RWPE2 (cell line): ENCODE measurements around the gene TIGAR.

Source experiments
- ATAC-seq: fragments of 200-7000 bp; cut with Tn5 transposase; 3 replicates; pipeline ENCODE4 v1.9.1; 2021; ENCODE audit warnings: low read depth
- DNase-seq: peaks from one replicate; pipeline ENCODE4 v3.0.0-alpha.2; 2020; ENCODE audit warnings: low spot score
- H3K27ac ChIP-seq: fragments of 450-650 bp; 2 replicates; pipeline ENCODE4 v1.5.1; 2017; ENCODE audit warnings: mild to moderate bottlenecking; ENCODE audit not compliant: poor library complexity, severe bottlenecking
- H3K27me3 ChIP-seq: fragments of 250-450 bp; sonication (Bioruptor Pico); 2 replicates; pipeline ENCODE4 v1.5.1; 2021; ENCODE audit warnings: mild to moderate bottlenecking, moderate library complexity; ENCODE audit not compliant: insufficient read depth, poor library complexity, severe bottlenecking
- H3K36me3 ChIP-seq: fragments of 250-450 bp; sonication (Bioruptor Pico); 2 replicates; pipeline ENCODE4 v1.5.1; 2020; ENCODE audit warnings: low read depth, mild to moderate bottlenecking, moderate library complexity
- H3K4me1 ChIP-seq: fragments of 250-450 bp; sonication (Bioruptor Pico); 2 replicates; pipeline ENCODE4 v1.5.1; 2021; ENCODE audit warnings: mild to moderate bottlenecking, moderate library complexity; ENCODE audit not compliant: insufficient read depth, poor library complexity, severe bottlenecking
- H3K4me3 ChIP-seq: fragments of 250-450 bp; sonication (Bioruptor Pico); 2 replicates; pipeline ENCODE4 v1.5.1; 2021; ENCODE audit warnings: mild to moderate bottlenecking, moderate library complexity; ENCODE audit not compliant: severe bottlenecking
- H3K9me3 ChIP-seq: fragments of 250-450 bp; sonication (Bioruptor Pico); 2 replicates; pipeline ENCODE4 v1.5.1; 2021; ENCODE audit warnings: mild to moderate bottlenecking, moderate library complexity; ENCODE audit not compliant: severe bottlenecking
- CTCF ChIP-seq: fragments of 450-650 bp; IDR thresholded peaks from one replicate; pipeline ENCODE4 v1.5.1; 2017; ENCODE audit warnings: mild to moderate bottlenecking, moderate library complexity; ENCODE audit not compliant: poor library complexity, severe bottlenecking

TIGAR gene

GRCh38 chr12:4297617-4298016, 23.4 kb upstream of the TIGAR start:
- TF ChIP-seq CTCF, result no peak
- no peaks in the 10 kb centered on the region for H3K27me3 ChIP-seq
- DNase-seq (no peak), ATAC-seq (no peak)
- peaks cover 100% of the 10 kb centered on the region for H3K36me3 ChIP-seq
- H3K27ac ChIP-seq, result no peak overlapping the region
- no peak overlapping the region for H3K4me3 ChIP-seq
- H3K4me1 ChIP-seq, result no peaks in the 10 kb centered on the region
- no peaks in the 10 kb centered on the region for H3K9me3 ChIP-seq

- DNase-seq, result no peak
- H3K36me3 ChIP-seq, result peaks cover 100% of the 10 kb centered on the region
Measured at GRCh38 chr12:4300883-4301282, 20.1 kb upstream of the TIGAR start.

GRCh38 chr12:4301932-4302501, 19.0 kb upstream of the TIGAR start:
- peaks cover 95% of the 10 kb centered on the region for H3K36me3 ChIP-seq
- H3K4me1 ChIP-seq, result no peaks in the 10 kb centered on the region
- H3K27ac ChIP-seq, result peak overlapping the region; percentile 7
- no peak for ATAC-seq
- H3K27me3 ChIP-seq, result no peaks in the 10 kb centered on the region
- DNase-seq, result no peak
- no peaks in the 10 kb centered on the region for H3K9me3 ChIP-seq
- TF ChIP-seq CTCF, result no peak
- H3K4me3 ChIP-seq, result no peak overlapping the region

More at GRCh38 chr12:4300883-4301282, 20.1 kb upstream of the TIGAR start:
- TF ChIP-seq CTCF, result no peak
- Histone ChIP-seq H3K9me3 (no peaks in the 10 kb centered on the region), H3K27ac (no peak overlapping the region), H3K4me3 (no peak overlapping the region), H3K27me3 (no peaks in the 10 kb centered on the region), H3K4me1 (no peaks in the 10 kb centered on the region)
- no peak for ATAC-seq

GRCh38 chr12:4302881-4303280, 18.1 kb upstream of the TIGAR start:
- Histone ChIP-seq H3K9me3 (no peaks in the 10 kb centered on the region), H3K4me1 (peaks cover 3% of the 10 kb centered on the region), H3K27me3 (no peaks in the 10 kb centered on the region), H3K36me3 (peaks cover 91% of the 10 kb centered on the region), H3K4me3 (no peak overlapping the region), H3K27ac (peak overlapping the region; percentile 7)
- no peak for TF ChIP-seq CTCF
- ATAC-seq (no peak), DNase-seq (no peak)

- ATAC-seq (no peak), DNase-seq (no peak)
- Histone ChIP-seq H3K4me1 (peaks cover 11% of the 10 kb centered on the region), H3K9me3 (no peaks in the 10 kb centered on the region), H3K4me3 (no peak overlapping the region), H3K27me3 (no peaks in the 10 kb centered on the region), H3K36me3 (peaks cover 90% of the 10 kb centered on the region), H3K27ac (peak overlapping the region; percentile 7)
- TF ChIP-seq CTCF, result no peak
Measured at GRCh38 chr12:4303750-4304149, 17.3 kb upstream of the TIGAR start.
